HL-60 (cell line): ENCODE results near the gene CCDC120.

Source experiments
- DNase-seq, 2 experiments: peaks; one replicate each; pipeline ENCODE4 v3.0.0-alpha.2; 2010 to 2020; ENCODE audit warnings: low read depth in 1 of 2, low spot score in 1 of 2
- H3K27ac ChIP-seq: fragments of 250-450 bp; sonication (Bioruptor Pico); replicated peaks from 2 replicates; pipeline ENCODE4 v1.5.1; 2020; ENCODE audit warnings: mild to moderate bottlenecking, moderate library complexity
- H3K27me3 ChIP-seq: fragments of 250-450 bp; sonication (Bioruptor Pico); 2 replicates; pipeline ENCODE4 v1.5.1; 2021; ENCODE audit warnings: mild to moderate bottlenecking, moderate library complexity; ENCODE audit not compliant: insufficient read depth, poor library complexity, severe bottlenecking
- H3K4me3 ChIP-seq: replicated peaks from 2 replicates; pipeline ENCODE4 v1.5.1; 2011; ENCODE audit warnings: mild to moderate bottlenecking, control low read depth, low read length; ENCODE audit not compliant: insufficient read depth
- GABPA ChIP-seq: IDR thresholded peaks from 2 replicates; pipeline ENCODE4 v1.6.1; 2012; ENCODE audit warnings: low read depth
- POLR2AphosphoS5 ChIP-seq: IDR thresholded peaks from 2 replicates; pipeline ENCODE4 v1.6.1; 2012; ENCODE audit warnings: low read depth
- REST ChIP-seq: IDR thresholded peaks from 2 replicates; pipeline ENCODE4 v1.6.1; 2012; ENCODE audit warnings: low read depth; ENCODE audit not compliant: insufficient replicate concordance
- SPI1 ChIP-seq: IDR thresholded peaks from 2 replicates; pipeline ENCODE4 v1.6.1; 2012; ENCODE audit warnings: low read depth, mild to moderate bottlenecking, borderline replicate concordance
- TF ChIP-seq, protein P1 (sequence below): IDR thresholded peaks from one replicate; pipeline ENCODE4 v1.5.1; 2011; ENCODE audit warnings: low read length, control low read depth, inconsistent platforms; ENCODE audit not compliant: insufficient read depth

CCDC120 gene

GRCh38 chrX:49039598-49040375 lies 19.0 kb upstream of the CCDC120 start:
- H3K27me3 ChIP-seq = no peaks in the 10 kb centered on the region
- TF ChIP-seq POLR2AphosphoS5 (no peak), GABPA (no peak), REST (no peak), SPI1 (peak; percentile 20; the same call in 1 of the 2 replicates)
- TF ChIP-seq, protein P1, sequence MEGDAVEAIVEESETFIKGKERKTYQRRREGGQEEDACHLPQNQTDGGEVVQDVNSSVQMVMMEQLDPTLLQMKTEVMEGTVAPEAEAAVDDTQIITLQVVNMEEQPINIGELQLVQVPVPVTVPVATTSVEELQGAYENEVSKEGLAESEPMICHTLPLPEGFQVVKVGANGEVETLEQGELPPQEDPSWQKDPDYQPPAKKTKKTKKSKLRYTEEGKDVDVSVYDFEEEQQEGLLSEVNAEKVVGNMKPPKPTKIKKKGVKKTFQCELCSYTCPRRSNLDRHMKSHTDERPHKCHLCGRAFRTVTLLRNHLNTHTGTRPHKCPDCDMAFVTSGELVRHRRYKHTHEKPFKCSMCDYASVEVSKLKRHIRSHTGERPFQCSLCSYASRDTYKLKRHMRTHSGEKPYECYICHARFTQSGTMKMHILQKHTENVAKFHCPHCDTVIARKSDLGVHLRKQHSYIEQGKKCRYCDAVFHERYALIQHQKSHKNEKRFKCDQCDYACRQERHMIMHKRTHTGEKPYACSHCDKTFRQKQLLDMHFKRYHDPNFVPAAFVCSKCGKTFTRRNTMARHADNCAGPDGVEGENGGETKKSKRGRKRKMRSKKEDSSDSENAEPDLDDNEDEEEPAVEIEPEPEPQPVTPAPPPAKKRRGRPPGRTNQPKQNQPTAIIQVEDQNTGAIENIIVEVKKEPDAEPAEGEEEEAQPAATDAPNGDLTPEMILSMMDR = no peak
- peak overlapping the region; percentile 45 for H3K27ac ChIP-seq
- peak; percentile 91 to 92 for DNase-seq
- no peak overlapping the region for H3K4me3 ChIP-seq

- no peak for DNase-seq
- Histone ChIP-seq H3K27me3 (no peaks in the 10 kb centered on the region), H3K4me3 (no peak overlapping the region), H3K27ac (peak overlapping the region; percentile 45)
- TF ChIP-seq, protein P1 = no peak
- no peak for TF ChIP-seq GABPA
Measured at GRCh38 chrX:49040376-49040955, 18.3 kb upstream of the CCDC120 start.

DNA sequence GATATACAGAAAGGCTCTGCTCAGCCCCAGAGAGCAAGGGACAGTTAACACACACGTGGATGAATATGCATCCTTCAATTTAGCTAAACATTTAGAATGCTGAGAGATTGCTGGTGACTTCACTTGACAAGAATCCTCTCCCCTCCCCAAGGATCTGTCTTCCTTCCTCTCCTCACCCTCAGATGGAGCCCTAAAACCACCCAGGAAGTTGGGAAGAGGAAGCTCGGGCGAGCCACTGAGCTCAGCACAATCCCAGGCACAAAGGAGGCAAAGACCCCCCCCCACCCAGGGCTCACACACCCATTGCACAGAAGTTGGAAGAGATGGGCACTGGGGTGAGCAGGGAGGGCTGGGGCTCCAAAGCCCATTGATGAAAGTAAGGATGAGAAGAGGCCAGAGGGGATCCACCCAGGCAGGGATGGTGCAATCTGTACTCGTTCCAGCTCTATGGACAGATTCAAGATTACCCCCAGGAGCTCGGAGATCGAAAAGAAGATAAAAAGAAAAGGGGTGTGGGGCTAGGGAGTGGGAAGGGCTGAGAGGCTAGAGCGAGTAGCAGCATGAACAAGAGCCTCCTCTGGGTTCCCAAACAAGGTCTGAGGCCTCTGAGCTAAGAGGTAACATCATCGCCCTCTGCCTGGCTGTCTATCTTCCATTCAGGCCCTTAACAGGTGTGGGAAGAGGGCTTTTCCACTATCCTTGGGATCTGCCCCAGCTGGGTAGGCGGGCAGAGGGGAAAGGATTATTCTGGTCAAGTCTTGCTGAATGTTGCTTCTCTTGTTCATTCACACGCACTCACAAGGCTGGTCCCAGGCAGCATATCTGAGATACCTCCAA lies 16.8 kb upstream of the CCDC120 start:
- Histone ChIP-seq H3K27me3 (no peaks in the 10 kb centered on the region), H3K4me3 (peak overlapping the region; percentile 62), H3K27ac (peak overlapping the region; percentile 86)
- DNase-seq = peak; percentile 8 to 24
- TF ChIP-seq SPI1 (no peak), POLR2AphosphoS5 (no peak)
- TF ChIP-seq, protein P1 = no peak

GRCh38 chrX:49042581-49043219 lies 16.1 kb upstream of the CCDC120 start:
- peak in 1 of 2 experiments; percentile 2 for DNase-seq
- no peak for TF ChIP-seq GABPA
- no peak for TF ChIP-seq POLR2AphosphoS5
- TF ChIP-seq, protein P1 = no peak
- TF ChIP-seq SPI1 = no peak
- TF ChIP-seq REST = no peak
- peak overlapping the region; percentile 86 for H3K27ac ChIP-seq
- H3K27me3 ChIP-seq = no peaks in the 10 kb centered on the region
- peak overlapping the region; percentile 62 for H3K4me3 ChIP-seq
